AG04450 (cell line): ENCODE data around the gene OR2S2. TPM values are rescaled to one million over a fixed set of nuclear protein-coding genes. Genes with fewer than 3 reads are reported as not detected.
"Not testable (repeated sequence)": the region's sequence is repeated elsewhere in the genome, so short reads cannot be mapped to it uniquely, and the experiment has no call there.

Experiments
- CTCF ChIA-PET: fragments of 300-600, 350-600 bp; formaldehyde crosslinking; extraction: SDS; loops from one replicate; lab custom pipeline; 2022; ENCODE audit warnings: antibody characterized with exemption, inconsistent platforms; lab: Charles Lee
- POLR2A ChIA-PET: fragments of 350-600 bp; formaldehyde crosslinking; extraction: SDS; loops from one replicate; lab custom pipeline; 2021; ENCODE audit warnings: antibody characterized with exemption, inconsistent platforms; lab: Yijun Ruan, JAX
- DNase-seq: peaks from one replicate; pipeline ENCODE4 v3.0.0-alpha.2; 2011; ENCODE audit warnings: low read depth, low spot score
- H3K27ac ChIP-seq: one replicate; pipeline ENCODE4 v1.5.1; 2012; ENCODE audit warnings: low read depth, low read length, control low read depth
- H3K27me3 ChIP-seq: one replicate; pipeline ENCODE4 v1.6.0; 2012; ENCODE audit warnings: low read length; ENCODE audit not compliant: control insufficient read depth, insufficient read depth
- H3K4me3 ChIP-seq: 2 replicates; pipeline ENCODE4 v1.5.1; 2011; ENCODE audit warnings: mild to moderate bottlenecking, low read depth, low read length, control low read depth
- H3K9me3 ChIP-seq: 2 replicates; pipeline ENCODE4 v1.5.1; 2012; ENCODE audit warnings: low read length; ENCODE audit not compliant: control insufficient read depth, insufficient read depth
- polyA plus RNA-seq: library from polyadenylated mRNA; depleted of rRNA; stranded (reverse); fragments of >200 nt; gene quantifications from 2 replicates; pipeline ENCODE4 v1.2.3, GENCODE V29; 2011
- TF ChIP-seq, protein P1 (sequence below): IDR thresholded peaks from 2 replicates; pipeline ENCODE4 v1.5.1; 2011; ENCODE audit warnings: low read depth, low read length, control low read depth, inconsistent platforms

The OR2S2 gene
- polyA plus RNA-seq, 1 experiment: 0.46 TPM

DNA sequence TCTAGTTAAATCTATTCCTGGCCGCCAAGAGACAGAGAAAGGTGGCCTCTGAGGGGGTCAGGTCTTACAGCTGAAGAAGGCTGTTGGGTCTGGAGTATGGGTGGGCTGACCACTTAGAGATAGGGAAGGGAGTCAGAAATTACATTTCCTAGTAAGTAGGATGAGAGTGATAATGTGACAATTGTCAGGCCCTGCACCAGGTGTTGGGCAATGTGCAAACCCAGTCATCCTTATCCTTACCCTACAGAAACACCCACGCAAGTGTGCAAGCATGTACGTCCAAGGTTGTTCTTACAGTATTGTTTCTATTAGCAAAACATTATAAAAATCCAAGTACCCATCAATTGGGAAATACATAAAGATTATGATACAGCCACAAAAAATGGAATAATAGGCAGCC, 39.2 kb downstream of the OR2S2 start:
- no peaks in the 10 kb centered on the region for H3K27me3 ChIP-seq
- H3K4me3 ChIP-seq: no peak overlapping the region
- TF ChIP-seq, protein P1, sequence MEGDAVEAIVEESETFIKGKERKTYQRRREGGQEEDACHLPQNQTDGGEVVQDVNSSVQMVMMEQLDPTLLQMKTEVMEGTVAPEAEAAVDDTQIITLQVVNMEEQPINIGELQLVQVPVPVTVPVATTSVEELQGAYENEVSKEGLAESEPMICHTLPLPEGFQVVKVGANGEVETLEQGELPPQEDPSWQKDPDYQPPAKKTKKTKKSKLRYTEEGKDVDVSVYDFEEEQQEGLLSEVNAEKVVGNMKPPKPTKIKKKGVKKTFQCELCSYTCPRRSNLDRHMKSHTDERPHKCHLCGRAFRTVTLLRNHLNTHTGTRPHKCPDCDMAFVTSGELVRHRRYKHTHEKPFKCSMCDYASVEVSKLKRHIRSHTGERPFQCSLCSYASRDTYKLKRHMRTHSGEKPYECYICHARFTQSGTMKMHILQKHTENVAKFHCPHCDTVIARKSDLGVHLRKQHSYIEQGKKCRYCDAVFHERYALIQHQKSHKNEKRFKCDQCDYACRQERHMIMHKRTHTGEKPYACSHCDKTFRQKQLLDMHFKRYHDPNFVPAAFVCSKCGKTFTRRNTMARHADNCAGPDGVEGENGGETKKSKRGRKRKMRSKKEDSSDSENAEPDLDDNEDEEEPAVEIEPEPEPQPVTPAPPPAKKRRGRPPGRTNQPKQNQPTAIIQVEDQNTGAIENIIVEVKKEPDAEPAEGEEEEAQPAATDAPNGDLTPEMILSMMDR: no peak
- H3K9me3 ChIP-seq: no peaks in the 10 kb centered on the region; the same call in 1 of the 2 replicates
- H3K27ac ChIP-seq: no peak overlapping the region
- no peak for DNase-seq
- ChIA-PET POLR2A (interaction anchor here (1.9 kb wide), 1 partner anchor 12 kb away, joined by 5 read pairs; the partner anchor contains the start of gene HRCT1), CTCF (interaction anchor here (1.1 to 1.5 kb wide), 4 partner anchors 13 to 105 kb away, joined by 3 to 4 read pairs (median 3); no protein-coding TSS in a partner anchor)

GRCh38 chr9:35917261-35917660, 40.7 kb downstream of the OR2S2 start:
- DNase-seq: no peak
- no peak overlapping the region for H3K27ac ChIP-seq
- TF ChIP-seq, protein P1: no peak
- POLR2A ChIA-PET: no interaction called here
- CTCF ChIA-PET: interaction anchor here (1.3 kb wide), 1 partner anchor 91 kb away, joined by 3 read pairs; no protein-coding TSS in a partner anchor
- no peaks in the 10 kb centered on the region; the same call in 1 of the 2 replicates for H3K9me3 ChIP-seq
- H3K27me3 ChIP-seq: no peaks in the 10 kb centered on the region
- no peak overlapping the region for H3K4me3 ChIP-seq

DNA sequence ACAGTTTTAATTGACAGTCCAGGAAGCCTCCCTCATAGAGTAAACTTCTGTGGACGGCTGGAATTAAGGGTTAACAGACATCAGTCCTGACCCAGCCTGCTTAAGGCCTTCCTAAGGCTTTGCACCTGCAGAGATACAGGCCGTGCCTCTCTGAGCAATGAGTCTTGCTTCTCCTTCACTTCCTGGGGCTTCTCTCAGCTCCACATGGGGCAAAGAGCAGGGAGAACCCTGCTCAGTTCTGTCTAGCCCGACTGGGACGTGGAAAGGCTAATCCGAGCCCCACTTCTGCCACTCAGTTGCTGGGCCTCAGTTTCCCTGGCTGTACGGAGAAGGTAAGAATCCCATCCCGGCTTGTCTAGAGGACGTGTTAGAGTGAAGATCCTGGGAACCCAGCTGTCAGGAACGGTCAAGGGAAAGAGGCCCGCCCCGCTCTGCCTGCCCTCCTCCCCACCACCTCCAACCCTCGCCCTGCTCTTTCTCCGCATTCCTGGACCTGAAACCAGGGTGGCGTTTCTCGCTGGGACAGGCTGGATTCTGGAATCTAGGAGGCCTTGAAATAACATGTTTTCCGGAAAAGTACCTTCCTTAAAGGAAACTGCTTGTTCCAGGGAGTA, 42.2 kb downstream of the OR2S2 start:
- no peak for DNase-seq
- TF ChIP-seq, protein P1: no peak
- Histone ChIP-seq H3K4me3 (no peak overlapping the region), H3K27me3 (no peaks in the 10 kb centered on the region), H3K27ac (no peak overlapping the region), H3K9me3 (no peaks in the 10 kb centered on the region; the same call in 1 of the 2 replicates)
- POLR2A ChIA-PET: no interaction called here
- CTCF ChIA-PET: no interaction called here

- H3K27ac ChIP-seq: no peak overlapping the region
- no peaks in the 10 kb centered on the region for H3K27me3 ChIP-seq
- TF ChIP-seq, protein P1: no peak
- DNase-seq: no peak
- no peak overlapping the region for H3K4me3 ChIP-seq
- CTCF ChIA-PET: no interaction called here
- POLR2A ChIA-PET: no interaction called here
- no peaks in the 10 kb centered on the region; the same call in 1 of the 2 replicates for H3K9me3 ChIP-seq
Observed at GRCh38 chr9:35914301-35914807, 43.6 kb downstream of the OR2S2 start.

GRCh38 chr9:35913429-35913828, 44.5 kb downstream of the OR2S2 start:
- H3K9me3 ChIP-seq, DNase-seq, H3K27me3 ChIP-seq, H3K27ac ChIP-seq, H3K4me3 ChIP-seq, POLR2A ChIA-PET: not testable (repeated sequence)
- CTCF ChIA-PET: interaction anchor here (13.6 kb wide), 1 partner anchor 32 kb away, joined by 153 read pairs; no protein-coding TSS in a partner anchor
